Daoy (cell line): ENCODE results near the gene TGM4. TPM values are rescaled to one million over a fixed set of nuclear protein-coding genes. Genes with fewer than 3 reads are reported as not detected.
A peak's percentile ranks its signal among the peaks of the same experiment; 100 is the strongest.

Experiments used
- DNase-seq: peaks from one replicate; pipeline ENCODE4 v3.0.0-alpha.2; 2015; ENCODE audit warnings: low read depth
- total RNA-seq: library from RNA; depleted of rRNA; stranded (reverse); fragments of >200 nt; shearing (Covaris generic); gene quantifications from 2 replicates; pipeline ENCODE4 v1.2.3, GENCODE V29; 2014

TGM4 gene
- total RNA-seq, 1 experiment from 2014 or later: 0.17 TPM

DNA sequence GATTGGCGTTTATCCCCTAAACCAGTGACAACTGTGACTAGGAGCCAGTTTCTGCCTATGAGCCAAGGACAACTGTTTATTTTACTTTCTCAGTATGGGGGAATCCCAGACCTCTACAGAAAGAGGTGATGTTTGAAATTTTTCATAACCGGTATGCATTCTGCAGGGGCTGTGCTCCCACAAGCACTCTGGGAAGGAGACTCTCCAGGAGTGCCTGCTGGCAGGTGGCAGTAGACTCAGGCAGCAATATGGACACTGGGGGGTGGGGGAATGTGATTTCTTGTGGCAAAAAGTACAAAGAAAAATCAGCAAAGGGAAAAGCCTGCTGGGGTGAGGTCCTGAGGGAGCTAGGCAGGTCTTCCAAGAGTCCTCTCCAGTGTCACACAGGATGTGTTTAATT lies 5.9 kb downstream of the TGM4 start:
- peak; percentile 30 for DNase-seq

DNA sequence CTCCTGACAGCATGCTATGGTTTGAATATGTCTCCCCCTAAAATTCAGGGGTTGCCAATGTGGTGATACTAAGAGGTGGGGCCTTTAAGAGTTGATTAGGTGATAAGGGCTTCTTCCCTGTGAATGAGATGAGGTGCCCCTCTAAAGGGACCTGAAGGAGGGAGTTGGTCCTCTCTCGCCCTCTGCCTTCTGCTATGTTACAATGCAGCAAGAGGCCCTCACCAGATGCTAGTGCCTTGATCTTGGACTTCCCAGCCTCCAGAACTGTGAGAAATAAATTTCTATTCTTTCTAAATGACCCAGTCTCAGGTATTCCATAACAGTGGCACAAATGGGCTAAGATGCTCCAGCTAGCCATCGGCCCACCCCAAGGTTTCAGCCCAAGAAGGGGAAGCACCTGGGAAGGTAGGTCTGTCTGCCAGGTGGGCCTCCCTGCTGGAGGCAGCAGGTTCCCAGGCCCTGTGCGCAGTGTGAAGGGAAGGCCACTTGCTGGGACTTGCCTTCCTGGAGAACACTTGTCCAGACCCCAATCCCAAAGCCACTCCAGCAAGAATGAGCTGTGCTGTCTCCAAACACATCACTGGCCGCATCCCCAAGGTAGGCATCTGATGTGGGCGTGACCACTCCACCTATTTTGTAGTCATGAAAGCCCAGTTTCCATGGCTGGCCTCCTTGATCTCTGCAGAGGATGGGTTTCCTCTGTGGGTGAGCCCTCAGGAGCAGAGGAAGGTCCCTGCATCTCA lies 9.0 kb downstream of the TGM4 start:
- peak; percentile 14 for DNase-seq

DNA sequence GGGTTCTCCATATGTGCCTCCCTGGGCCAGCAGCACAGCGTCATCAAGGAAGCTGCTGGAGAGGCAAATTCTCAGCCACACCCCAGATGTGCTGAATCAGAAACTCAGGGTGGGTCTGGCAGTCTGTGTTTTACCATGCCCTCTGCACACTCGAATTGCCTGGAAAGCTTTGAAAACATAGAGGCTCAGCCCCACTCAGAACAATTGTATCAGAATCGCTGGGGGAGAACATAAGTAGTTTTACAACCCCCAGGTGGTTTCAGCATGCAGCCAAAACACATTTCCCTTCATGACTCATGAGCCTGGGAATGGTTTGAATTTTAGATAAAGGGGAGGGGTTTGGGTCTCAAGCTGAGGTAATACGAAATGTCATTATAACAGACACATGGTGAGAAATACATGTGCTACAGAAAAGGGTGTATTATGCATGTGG lies 9.6 kb downstream of the TGM4 start:
- DNase-seq: peak; percentile 94

DNA sequence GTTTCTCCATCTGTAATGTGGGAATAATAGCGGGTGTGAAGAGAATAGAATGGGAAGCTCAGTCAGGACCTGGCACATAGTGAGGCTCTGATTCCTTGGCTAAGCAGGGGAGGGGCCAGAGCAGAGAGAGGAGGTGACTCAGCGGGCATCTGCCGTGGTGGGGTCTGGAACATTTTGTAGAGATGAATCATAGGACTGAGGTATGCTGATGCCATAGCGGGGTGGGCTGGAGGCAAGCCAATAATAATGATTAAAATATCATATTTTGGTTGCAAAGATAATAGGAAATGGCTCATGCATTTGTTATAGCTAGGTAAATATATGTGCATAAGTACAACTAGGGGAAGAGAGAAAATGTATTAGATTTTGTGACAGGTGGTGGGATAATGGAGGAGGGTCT lies 11.2 kb downstream of the TGM4 start:
- DNase-seq: peak; percentile 95

DNA sequence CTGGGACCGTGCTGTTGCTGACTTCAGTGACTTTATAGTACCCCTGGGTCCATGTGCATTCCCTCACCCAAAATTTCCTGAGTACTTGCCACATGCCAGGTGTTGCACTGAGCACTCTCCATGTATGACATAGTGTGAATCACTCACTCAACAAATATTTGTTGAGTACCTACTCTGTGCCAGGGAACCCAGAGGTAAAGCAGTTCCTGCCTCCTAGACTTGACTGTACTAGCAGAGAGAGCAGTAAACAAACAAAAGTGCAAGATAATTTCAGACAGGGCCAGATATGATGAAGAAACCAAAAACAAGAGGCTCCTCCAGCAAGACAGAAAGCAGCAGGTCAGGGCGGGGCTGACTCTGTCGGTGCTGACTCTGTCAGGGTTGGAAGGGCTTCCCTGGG lies 12.2 kb downstream of the TGM4 start:
- DNase-seq: peak; percentile 33

DNA sequence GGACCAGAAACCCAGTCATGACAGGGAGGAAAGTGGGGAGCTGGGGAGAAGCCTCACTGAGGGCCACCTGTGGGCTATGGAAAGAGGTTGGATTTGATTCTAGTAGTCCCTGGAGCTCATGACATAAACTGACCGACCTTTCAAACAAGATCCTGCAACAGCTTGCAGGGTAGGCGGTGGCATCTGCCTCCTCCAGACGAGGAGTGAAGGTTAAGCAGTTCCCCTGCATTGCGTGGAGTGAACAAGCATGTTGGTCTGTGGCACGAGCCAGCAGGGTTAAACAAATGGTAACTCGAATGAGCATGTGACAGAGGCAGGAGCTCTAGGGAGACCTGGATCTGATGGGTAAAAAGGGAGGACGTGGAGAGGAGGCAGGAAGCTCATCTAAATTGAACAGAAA lies 12.7 kb downstream of the TGM4 start:
- no peak for DNase-seq

DNA sequence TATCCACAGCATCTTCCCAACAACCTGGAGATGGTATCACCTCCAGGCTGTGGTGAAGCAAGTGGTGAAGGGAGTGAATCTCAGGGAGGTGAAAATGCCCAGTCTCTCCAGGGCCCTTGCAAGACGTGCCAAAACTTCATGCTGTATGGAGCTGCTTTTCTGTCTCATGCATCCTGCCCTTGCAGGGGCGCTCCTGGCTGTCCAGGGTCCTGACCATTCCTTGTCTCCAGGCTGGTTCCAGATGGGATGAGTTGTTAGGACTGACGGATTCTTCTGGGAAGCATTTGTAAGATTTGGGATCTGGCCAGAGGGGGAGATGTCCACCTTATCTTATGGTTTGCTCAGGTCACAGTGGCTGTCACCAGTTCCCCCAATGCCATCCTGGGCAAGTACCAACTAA lies 15.8 kb downstream of the TGM4 start:
- no peak for DNase-seq

DNA sequence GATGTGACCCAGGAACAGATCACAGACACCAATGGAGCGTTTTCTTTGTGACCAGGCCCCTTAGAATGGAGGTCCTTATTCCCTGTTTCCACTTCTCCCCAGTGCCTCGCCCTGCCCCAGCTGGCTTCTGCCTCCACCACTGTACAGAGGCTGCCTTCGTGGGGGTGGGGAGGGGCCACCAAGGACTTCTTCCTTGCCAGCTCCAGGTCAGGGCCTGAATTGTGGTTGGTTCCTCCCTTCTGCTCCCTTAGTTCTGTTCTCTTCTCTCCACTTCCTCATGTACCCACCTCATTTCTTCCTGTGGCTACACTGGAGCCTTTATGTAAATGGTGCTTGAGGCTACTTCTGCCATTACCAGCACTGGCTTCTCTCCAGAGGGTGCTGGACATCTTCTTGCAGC lies 16.4 kb downstream of the TGM4 start:
- DNase-seq: no peak

DNA sequence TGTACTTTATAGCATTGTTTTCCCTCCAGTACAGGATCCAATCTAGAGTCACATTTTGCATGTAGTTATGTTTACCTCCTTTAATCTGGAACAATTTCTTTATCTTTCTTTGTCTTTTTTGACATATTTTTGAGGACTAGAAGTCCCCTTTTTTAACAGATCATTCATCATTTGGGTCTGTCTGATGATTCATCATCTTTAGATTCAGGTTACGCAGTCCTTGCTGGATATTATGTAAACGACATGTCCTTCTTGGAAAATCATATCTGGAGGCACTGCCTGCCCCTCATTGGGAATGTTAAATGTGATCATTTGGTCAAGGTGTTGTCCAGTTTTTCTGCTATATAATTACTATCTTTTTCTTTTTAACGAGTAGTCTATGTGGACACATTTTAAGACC lies 18.3 kb downstream of the TGM4 start:
- DNase-seq: peak; percentile 7

DNA sequence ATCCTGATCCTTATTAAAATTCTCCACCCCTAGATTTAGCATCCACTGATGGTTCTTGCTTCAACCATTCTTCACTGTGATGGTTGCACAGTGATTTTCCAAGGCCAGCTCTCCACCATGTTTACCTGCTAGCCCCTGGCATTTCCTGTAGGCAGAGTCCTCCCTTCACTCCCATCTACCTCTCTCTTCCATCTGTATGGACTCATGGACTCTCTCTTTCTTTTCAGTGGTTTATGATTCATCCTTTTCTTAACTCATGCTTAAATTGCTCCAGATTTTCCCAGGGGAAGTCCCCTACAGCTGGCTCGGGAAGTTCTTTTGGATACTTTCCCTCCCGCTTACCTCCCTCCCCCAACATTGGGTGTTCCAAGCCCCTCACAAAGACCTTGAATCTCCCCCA lies 18.7 kb downstream of the TGM4 start:
- peak; percentile 74 for DNase-seq

DNA sequence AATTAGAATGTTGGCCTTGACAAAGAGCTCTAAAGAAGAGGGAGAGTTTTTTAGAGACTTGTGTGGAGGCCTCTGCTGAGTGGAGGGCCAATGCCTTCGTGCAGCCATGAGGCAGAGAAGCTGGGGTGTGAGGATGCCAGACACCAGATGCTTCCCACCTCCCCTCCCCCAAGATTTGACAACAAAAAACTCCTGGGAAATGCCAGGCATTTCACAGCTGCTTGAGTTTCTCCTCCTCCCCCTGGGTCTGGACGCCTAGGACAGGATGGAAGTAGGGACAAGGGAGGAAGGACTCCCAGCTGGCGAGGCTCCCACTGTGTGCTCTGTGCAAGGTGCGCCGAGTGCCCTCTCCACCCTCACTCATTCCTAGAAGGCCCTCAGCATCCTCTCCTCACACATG lies 20.1 kb downstream of the TGM4 start:
- DNase-seq: peak; percentile 19

DNA sequence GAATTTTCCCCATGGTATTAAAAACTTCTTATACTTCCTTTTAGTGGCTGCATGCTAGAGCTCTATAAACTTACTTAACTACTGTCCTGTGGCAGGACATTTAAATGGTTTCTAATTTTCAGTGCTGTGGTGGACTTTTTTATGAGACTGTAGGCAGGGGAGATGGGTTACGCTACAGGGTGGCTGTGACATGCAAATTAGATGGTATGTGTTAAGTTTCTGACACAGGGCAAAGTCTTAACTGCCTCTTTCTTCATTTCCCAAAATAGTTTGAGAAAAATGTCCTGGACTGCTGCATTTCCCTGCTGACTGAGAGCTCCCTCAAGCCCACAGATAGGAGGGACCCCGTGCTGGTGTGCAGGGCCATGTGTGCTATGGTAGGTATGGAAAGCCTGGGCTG lies 22.0 kb downstream of the TGM4 start:
- DNase-seq: no peak

DNA sequence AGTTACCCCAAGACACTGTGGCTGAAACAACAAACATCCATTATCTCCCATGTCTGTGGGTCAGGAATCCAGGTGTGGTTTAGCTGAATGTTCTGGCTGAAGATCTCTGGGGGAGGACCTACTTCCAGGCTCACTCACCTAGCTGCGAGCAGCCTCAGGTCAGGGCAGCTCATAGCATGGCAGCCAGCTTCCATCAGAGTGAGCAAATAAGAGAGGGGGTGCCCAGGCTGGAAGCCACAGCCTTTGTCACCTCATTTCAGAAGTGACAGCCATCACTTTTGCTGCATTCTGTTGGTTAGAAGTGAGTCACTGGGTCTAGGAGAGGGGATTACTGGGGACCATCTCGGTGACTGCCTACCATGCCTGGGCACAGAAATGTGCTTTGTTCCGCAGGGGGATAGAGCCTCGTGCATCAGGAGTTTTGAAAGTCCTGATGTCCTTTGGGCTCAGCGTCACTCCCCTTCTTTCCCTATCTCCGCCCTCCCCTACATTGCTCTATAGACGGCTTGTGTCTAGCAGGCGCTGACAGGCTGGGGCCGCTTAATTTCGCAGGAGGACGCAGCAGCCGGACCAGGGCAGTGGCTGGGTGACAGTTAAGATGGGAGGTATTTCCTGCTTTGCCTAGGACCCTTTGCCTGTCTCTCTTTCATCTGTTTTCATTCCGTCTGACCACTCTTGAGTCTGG lies 25.4 kb downstream of the TGM4 start:
- DNase-seq: no peak

DNA sequence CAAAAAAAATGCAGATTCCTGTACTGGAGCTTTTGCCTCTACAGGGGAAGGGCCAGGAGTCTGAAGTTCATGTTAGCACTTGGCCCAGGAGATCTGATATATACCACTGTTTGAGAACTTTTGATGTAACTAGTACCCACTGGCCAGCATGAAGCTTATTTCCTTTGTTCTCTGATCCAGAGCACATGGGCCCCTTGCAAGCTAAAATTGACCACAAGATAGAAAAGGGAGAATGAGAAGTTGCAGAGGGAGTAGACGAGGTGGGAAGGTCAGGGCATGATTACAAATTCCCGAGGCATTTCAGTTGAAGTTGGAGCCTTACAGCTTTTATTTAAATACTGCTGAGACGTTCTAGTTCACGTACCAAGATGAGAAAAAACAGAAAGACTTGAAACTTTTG lies 28.2 kb downstream of the TGM4 start:
- no peak for DNase-seq

DNA sequence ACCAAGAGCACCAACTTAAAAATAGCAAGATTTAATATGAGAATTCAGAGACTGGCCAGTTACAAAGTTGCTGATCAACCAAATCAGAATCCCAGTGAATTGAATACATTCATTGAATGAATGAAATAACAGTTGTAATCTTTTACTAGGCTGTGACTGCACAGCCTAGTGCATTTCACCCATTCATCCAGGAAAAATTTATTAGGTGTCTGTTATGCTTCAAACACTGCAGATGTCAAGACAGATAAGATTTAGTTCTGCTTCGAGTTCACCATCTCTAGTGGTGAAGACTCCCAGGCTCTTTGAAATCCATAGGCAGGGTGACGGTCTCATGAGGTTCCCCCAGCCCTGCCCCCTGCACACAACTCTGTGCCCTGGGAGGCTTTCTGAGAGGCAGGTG lies 28.9 kb downstream of the TGM4 start:
- DNase-seq: no peak

DNA sequence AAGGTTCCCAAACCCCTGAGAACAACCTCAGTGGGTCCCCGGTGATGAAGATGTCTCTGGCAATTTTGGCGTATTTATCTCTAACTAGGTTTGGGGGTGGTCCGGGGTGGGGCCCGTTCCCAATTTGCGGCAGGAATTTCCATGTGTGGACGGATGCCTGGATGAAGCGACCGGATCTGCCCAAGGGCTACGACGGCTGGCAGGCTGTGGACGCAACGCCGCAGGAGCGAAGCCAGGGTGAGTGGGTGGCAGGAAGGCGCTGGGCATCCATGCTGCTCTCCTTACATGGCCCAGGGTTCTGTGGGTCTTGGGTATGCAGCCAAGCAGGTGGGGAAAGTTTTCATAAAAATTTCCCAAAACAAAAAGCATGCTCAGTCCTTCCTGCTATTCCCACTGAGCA lies 29.3 kb downstream of the TGM4 start:
- no peak for DNase-seq

DNA sequence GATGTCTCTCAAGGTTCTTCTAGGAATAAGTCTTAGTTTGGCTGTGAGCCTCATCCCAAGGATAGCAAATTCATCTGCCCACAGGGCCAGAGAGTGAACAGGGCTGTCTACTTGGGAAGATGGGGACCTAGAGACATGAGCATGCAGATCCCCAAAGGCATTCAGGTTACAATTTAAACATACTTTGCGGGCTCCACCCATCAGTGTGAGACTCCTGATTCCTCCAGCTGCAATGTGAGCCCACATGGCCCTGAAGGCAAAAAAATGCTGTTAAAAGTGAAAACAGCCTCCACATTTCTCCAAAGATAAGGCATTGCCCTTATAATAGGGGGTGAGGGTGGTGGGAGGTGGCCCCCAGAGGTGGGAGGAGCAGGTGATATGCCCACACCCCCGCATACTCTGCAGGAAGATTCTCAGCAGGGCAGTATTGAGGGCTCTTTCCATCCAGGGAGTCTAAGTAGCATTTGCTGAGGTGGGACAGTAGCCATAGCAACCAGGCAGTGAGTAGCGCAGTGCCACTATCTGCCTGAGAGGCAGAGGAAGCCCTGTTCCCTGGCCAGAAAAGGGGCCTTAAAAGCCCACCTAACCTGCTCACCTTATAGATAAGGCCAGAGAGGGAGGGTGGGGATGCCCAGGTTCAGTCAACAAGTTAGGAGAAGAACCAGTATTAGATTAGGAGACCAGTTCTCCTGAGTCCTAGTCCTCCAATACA lies 31.2 kb downstream of the TGM4 start:
- DNase-seq: no peak

DNA sequence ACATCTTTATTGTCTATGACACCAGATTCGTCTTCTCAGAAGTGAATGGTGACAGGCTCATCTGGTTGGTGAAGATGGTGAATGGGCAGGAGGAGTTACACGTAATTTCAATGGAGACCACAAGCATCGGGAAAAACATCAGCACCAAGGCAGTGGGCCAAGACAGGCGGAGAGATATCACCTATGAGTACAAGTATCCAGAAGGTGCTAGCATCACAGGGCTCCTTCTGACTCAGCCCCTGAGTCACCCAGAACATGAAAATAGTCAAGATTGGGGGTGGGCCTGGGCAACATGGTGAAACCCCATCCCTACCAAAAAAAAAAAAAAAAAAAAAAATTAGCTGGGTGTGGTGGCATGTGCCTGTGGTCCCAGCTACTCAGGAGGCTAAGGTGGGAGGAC lies 32.6 kb downstream of the TGM4 start:
- DNase-seq: peak; percentile 58

DNA sequence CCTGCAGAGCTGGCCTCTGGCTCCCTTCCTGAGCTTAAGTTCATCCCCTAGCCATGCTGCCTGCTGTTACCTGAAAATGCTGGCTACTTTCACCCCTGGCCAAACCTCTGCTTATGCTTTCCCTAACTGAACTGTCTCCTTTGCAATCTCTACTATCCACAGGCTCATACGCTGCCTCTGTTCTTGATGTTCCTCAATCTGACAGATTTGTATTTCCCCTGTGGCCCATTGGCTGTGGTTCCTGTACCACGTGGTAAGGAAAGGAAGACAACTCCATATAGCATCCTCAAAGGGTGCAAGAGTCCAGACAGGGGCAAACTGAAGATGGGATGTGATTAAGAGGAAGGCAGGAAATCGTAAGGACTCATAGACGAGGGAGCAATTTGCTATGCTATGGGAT lies 33.2 kb downstream of the TGM4 start:
- DNase-seq: no peak

DNA sequence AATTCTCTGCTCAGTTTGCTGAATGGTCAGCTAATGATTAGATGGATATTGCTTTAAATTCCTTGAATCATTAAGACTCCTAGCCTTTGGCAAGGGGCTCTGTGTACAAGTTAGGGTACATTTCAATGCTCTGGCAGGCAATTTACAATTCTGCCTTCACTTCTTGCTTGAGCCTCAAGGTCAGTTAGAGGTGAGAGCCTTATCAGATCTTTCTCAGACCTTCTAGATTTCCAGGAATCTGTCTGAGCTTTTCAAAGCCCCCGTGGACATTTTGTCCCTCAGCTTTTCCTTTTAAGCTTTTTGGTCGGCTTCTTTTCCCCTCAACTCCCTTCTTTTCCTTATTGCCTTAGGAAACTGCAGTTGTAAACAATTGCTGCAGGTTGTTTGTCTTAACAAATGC lies 34.7 kb downstream of the TGM4 start:
- no peak for DNase-seq

DNA sequence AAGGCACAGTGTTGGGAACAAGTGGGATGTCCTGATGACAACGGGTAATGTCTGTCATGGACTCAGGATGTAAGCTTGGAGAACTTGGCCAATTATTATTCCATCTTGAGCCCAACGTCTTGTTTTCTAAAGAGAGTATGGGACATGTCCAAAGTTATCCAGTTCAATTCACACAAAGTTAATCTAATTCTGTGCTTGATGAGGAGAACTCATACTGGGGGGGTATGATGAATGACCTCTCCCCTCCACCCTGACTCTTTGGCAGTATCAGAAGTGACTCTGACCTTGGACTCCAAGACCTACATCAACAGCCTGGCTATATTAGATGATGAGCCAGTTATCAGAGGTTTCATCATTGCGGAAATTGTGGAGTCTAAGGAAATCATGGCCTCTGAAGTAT lies 36.3 kb downstream of the TGM4 start:
- DNase-seq: no peak

DNA sequence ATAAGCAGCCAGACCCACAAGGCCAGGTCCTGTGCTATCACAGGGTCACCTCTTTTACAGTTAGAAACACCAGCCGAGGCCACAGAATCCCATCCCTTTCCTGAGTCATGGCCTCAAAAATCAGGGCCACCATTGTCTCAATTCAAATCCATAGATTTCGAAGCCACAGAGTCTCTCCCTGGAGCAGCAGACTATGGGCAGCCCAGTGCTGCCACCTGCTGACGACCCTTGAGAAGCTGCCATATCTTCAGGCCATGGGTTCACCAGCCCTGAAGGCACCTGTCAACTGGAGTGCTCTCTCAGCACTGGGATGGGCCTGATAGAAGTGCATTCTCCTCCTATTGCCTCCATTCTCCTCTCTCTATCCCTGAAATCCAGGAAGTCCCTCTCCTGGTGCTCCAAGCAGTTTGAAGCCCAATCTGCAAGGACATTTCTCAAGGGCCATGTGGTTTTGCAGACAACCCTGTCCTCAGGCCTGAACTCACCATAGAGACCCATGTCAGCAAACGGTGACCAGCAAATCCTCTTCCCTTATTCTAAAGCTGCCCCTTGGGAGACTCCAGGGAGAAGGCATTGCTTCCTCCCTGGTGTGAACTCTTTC lies 39.6 kb downstream of the TGM4 start:
- peak; percentile 78 for DNase-seq

DNA sequence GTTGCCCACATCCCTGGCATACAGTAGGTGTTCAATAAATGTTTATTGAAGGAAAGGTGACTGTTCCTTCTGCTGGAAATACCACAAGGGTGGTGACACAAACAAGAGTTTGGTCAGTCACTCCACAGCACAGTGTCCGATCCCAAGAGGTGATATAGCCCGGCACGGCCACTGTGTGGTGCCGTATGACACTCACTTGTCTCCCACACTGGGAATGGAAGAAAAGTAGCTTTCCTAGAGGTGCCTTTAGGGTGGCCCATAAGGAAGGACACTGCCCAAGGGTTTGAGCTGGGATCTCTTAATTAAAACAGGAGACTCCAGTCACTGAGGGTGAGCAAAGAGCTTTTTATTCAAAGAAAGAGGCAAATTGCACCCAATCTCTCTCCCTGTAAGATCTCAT lies 40.5 kb downstream of the TGM4 start:
- no peak for DNase-seq
